ENCODE measurements around the gene PLB1. TPM values are rescaled to one million over a fixed set of nuclear protein-coding genes. Genes with fewer than 3 reads are reported as not detected.
A peak's percentile ranks its signal among the peaks of the same experiment; 100 is the strongest.
"Not testable (repeated sequence)": the region's sequence is repeated elsewhere in the genome, so short reads cannot be mapped to it uniquely, and the experiment has no call there.

Gene PLB1
- total and polyA plus RNA-seq, 12 donors: 1.0 to 51.1 (median 8.3) TPM

DNA sequence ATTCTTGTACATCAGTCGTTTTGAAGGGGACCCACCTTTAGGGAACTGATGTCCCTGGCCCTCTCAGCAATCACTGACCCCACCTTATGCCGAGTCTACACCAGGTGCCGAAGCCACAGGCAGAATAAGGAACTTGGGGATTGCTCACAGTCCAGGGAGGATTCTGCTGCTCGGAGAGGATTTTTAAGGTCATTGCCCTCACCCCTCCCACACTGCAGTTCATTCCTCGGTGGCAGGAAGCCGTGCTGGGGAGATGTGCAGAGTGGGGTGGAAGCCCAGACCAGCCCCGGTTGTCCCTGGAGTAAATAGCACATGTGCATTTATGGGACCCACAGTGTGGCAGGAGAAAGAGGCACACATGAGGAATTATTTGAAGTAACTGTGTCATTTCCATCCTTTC lies 50.4 kb downstream of the PLB1 start:
- H3K27me3 ChIP-seq: no peaks in the 10 kb centered on the region
- no peak overlapping the region for H3K4me3 ChIP-seq
- H3K4me1 ChIP-seq (replicated peaks in 1 of 2): peaks cover 21 to 27% of the 10 kb centered on the region in 2 donors
- 19 to 39% (median 28%) methylated on average over 5 to 7 of the region's 7 CpGs for WGBS, 4 donors
- no peaks in the 10 kb centered on the region for H3K36me3 ChIP-seq (replicated peaks in 1 of 2)
- no peak for TF ChIP-seq POLR2A (IDR thresholded peaks at IDR 0.05)
- no peak for TF ChIP-seq CTCF (IDR thresholded peaks at IDR 0.05)
- intact Hi-C loops (cut with DNase I): no loop called here
- peak overlapping the region in 3 of 5 donors; percentile 37 to 84 (median 83) for H3K27ac ChIP-seq
- no peaks in the 10 kb centered on the region for H3K9me3 ChIP-seq (replicated peaks in 1 of 3)
- peak in 4 of 7 donors; percentile 33 to 67 (median 48) for DNase-seq

- Histone ChIP-seq H3K27me3 (no peaks in the 10 kb centered on the region), H3K4me1 (replicated peaks in 1 of 2) (peaks cover 21 to 27% of the 10 kb centered on the region in 2 donors), H3K36me3 (replicated peaks in 1 of 2) (no peaks in the 10 kb centered on the region), H3K9me3 (replicated peaks in 1 of 3) (no peaks in the 10 kb centered on the region), H3K27ac (no peak overlapping the region), H3K4me3 (no peak overlapping the region)
- 76 to 90% (median 86%) methylated on average over 7 of the region's 7 CpGs for WGBS, 4 donors
- DNase-seq: peak in 1 of 7 donors; percentile 34
- intact Hi-C loops (cut with DNase I): no loop called here
- TF ChIP-seq POLR2A (IDR thresholded peaks at IDR 0.05): no peak
- TF ChIP-seq CTCF (IDR thresholded peaks at IDR 0.05): no peak
Observed at GRCh38 chr2:28547223-28547860, 51.5 kb downstream of the PLB1 start.

- no peaks in the 10 kb centered on the region for H3K36me3 ChIP-seq (replicated peaks in 1 of 2)
- no peak for TF ChIP-seq CTCF (IDR thresholded peaks at IDR 0.05)
- no peak for TF ChIP-seq POLR2A (IDR thresholded peaks at IDR 0.05)
- H3K27me3 ChIP-seq: no peaks in the 10 kb centered on the region
- 89 to 93% (median 90%) methylated on average over 8 to 10 of the region's 10 CpGs for whole genome bisulfite sequencing, 4 donors
- peaks cover 21 to 27% of the 10 kb centered on the region in 2 donors for H3K4me1 ChIP-seq (replicated peaks in 1 of 2)
- intact Hi-C loops (cut with DNase I): no loop called here
- DNase-seq: peak in 2 of 7 donors; percentile 10 to 46
- no peak overlapping the region for H3K4me3 ChIP-seq
- no peak overlapping the region for H3K27ac ChIP-seq
- no peaks in the 10 kb centered on the region for H3K9me3 ChIP-seq (replicated peaks in 1 of 3)
Observed at GRCh38 chr2:28547906-28548600, 52.2 kb downstream of the PLB1 start.

DNA sequence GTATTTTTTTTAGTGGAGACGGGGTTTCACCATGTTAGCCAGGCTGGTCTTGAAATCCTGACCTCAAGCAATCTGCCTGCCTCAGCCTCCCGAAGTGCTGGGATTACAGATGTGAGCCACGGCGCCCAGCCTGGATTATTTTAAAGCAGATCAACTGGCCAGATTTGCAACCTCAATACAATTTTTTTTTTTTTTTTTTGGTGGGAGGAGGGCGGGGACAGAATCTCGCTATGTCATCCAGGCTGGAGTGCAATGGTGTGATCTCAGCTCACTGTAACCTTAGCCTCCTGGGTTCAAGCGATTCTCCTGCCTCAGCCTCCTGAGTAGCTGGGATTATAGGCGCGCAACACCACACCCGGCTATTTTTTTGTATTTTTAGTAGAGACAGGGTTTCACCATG lies 54.5 kb downstream of the PLB1 start:
- peak in 1 of 7 donors; percentile 17 for DNase-seq
- intact Hi-C loops (cut with DNase I): not testable (repeated sequence)

More for the DNA sequence above, 54.5 kb downstream of the PLB1 start:
- not testable (repeated sequence) for H3K27ac ChIP-seq; H3K36me3 ChIP-seq (replicated peaks in 1 of 2); H3K4me3 ChIP-seq; H3K9me3 ChIP-seq (replicated peaks in 1 of 3); H3K27me3 ChIP-seq
- peaks cover 10 to 13% of the 10 kb centered on the region in 2 donors for H3K4me1 ChIP-seq (replicated peaks in 1 of 2)
- WGBS, 4 donors: 83 to 95% (median 94%) methylated on average over 10 of the region's 10 CpGs

All from adrenal gland (tissue), 12 donors.